MM.1S (cell line): ENCODE data around the gene EHBP1.

Experiments
- DNase-seq: peaks from one replicate; pipeline ENCODE4 v3.0.0-alpha.2; 2015
- H2AFZ ChIP-seq: fragments of 300-600 bp; sonication (generic); 2 replicates; pipeline ENCODE4 v1.6.0; 2016; ENCODE audit warnings: antibody characterized with exemption, low read length
- H3F3A ChIP-seq: fragments of 300-600 bp; sonication (generic); 2 replicates; pipeline ENCODE4 v1.6.1; 2016; ENCODE audit warnings: mild to moderate bottlenecking, antibody characterized with exemption, low read length, moderate library complexity, mixed read lengths; ENCODE audit not compliant: insufficient read depth
- H3K27ac ChIP-seq: fragments of 300-600 bp; sonication (generic); 2 replicates; pipeline ENCODE4 v1.5.1; 2016; ENCODE audit warnings: mild to moderate bottlenecking, low read length
- H3K27me3 ChIP-seq: fragments of 300-600 bp; sonication (generic); replicated peaks from 2 replicates; pipeline ENCODE4 v1.6.0; 2016; ENCODE audit warnings: low read length; ENCODE audit not compliant: insufficient read depth
- H3K36me3 ChIP-seq: fragments of 300-600 bp; sonication (generic); replicated peaks from 2 replicates; pipeline ENCODE4 v1.6.1; 2016; ENCODE audit warnings: mild to moderate bottlenecking, low read length, mixed read lengths; ENCODE audit not compliant: insufficient read depth
- H3K4me1 ChIP-seq: fragments of 300-600 bp; sonication (generic); 2 replicates; pipeline ENCODE4 v1.6.1; 2016; ENCODE audit warnings: low read length, mixed read lengths
- H3K4me2 ChIP-seq: fragments of 300-600 bp; sonication (generic); 2 replicates; pipeline ENCODE4 v1.6.0; 2016; ENCODE audit warnings: low read depth, low read length
- H3K4me3 ChIP-seq: fragments of 300-600 bp; sonication (generic); 2 replicates; pipeline ENCODE4 v1.5.1; 2016; ENCODE audit warnings: low read length, mixed read lengths
- H3K79me2 ChIP-seq: fragments of 300-600 bp; sonication (generic); 2 replicates; pipeline ENCODE4 v1.6.1; 2016; ENCODE audit warnings: mixed run types, low read length, mixed read lengths
- H3K9ac ChIP-seq: fragments of 300-600 bp; sonication (generic); 2 replicates; pipeline ENCODE4 v1.6.1; 2016; ENCODE audit warnings: low read length, mixed read lengths
- H3K9me2 ChIP-seq: fragments of 300-600 bp; sonication (generic); replicated peaks from 2 replicates; pipeline ENCODE4 v1.6.1; 2016; ENCODE audit warnings: mild to moderate bottlenecking, low read length, mixed read lengths; ENCODE audit not compliant: insufficient read depth
- H3K9me3 ChIP-seq: fragments of 300-600 bp; sonication (generic); replicated peaks from 2 replicates; pipeline ENCODE4 v1.6.1; 2016; ENCODE audit warnings: mild to moderate bottlenecking, low read length, mixed read lengths; ENCODE audit not compliant: insufficient read depth
- H4K20me1 ChIP-seq: fragments of 300-600 bp; sonication (generic); 2 replicates; pipeline ENCODE4 v1.6.1; 2016; ENCODE audit warnings: mild to moderate bottlenecking, low read length, moderate library complexity, mixed read lengths; ENCODE audit not compliant: insufficient read depth
- EZH2 ChIP-seq: fragments of 300-600 bp; sonication (generic); optimal IDR thresholded peaks from 2 replicates; pipeline ENCODE3; 2017; ENCODE audit warnings: low read depth, mild to moderate bottlenecking, antibody characterized with exemption, low read length, mixed read lengths
- EZH2phosphoT487 ChIP-seq: fragments of 300-600 bp; sonication (generic); IDR thresholded peaks from 2 replicates; pipeline ENCODE4 v1.6.1; 2018; ENCODE audit warnings: antibody characterized with exemption, low read length
- TF ChIP-seq, protein P1 (sequence below): fragments of 300-600 bp; sonication (generic); IDR thresholded peaks from 2 replicates; pipeline ENCODE4 v1.5.1; 2016; ENCODE audit warnings: antibody characterized with exemption, low read length, mixed read lengths

The EHBP1 gene

GRCh38 chr2:62894966-62895631, 189.6 kb downstream of the EHBP1 start:
- Histone ChIP-seq H3K9ac (no peak overlapping the region), H3K4me3 (no peak overlapping the region), H3K27me3 (no peaks in the 10 kb centered on the region), H3K36me3 (no peaks in the 10 kb centered on the region), H2AFZ (no peak overlapping the region), H3K4me2 (no peak overlapping the region), H3K79me2 (no peaks in the 10 kb centered on the region), H3K9me3 (no peaks in the 10 kb centered on the region), H3K9me2 (no peaks in the 10 kb centered on the region), H3K4me1 (no peaks in the 10 kb centered on the region), H4K20me1 (no peaks in the 10 kb centered on the region), H3K27ac (no peak overlapping the region), H3F3A (no peaks in the 10 kb centered on the region)
- DNase-seq: no peak
- TF ChIP-seq, protein P1, sequence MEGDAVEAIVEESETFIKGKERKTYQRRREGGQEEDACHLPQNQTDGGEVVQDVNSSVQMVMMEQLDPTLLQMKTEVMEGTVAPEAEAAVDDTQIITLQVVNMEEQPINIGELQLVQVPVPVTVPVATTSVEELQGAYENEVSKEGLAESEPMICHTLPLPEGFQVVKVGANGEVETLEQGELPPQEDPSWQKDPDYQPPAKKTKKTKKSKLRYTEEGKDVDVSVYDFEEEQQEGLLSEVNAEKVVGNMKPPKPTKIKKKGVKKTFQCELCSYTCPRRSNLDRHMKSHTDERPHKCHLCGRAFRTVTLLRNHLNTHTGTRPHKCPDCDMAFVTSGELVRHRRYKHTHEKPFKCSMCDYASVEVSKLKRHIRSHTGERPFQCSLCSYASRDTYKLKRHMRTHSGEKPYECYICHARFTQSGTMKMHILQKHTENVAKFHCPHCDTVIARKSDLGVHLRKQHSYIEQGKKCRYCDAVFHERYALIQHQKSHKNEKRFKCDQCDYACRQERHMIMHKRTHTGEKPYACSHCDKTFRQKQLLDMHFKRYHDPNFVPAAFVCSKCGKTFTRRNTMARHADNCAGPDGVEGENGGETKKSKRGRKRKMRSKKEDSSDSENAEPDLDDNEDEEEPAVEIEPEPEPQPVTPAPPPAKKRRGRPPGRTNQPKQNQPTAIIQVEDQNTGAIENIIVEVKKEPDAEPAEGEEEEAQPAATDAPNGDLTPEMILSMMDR: no peak
- TF ChIP-seq EZH2 (no peak), EZH2phosphoT487 (no peak)

- Histone ChIP-seq H2AFZ (no peak overlapping the region), H3K4me1 (no peaks in the 10 kb centered on the region), H3K27ac (no peak overlapping the region), H3K36me3 (no peaks in the 10 kb centered on the region), H3K27me3 (no peaks in the 10 kb centered on the region), H3K79me2 (no peaks in the 10 kb centered on the region), H3K9me3 (no peaks in the 10 kb centered on the region), H3K9me2 (no peaks in the 10 kb centered on the region), H3F3A (no peaks in the 10 kb centered on the region), H4K20me1 (no peaks in the 10 kb centered on the region), H3K4me2 (no peak overlapping the region), H3K4me3 (no peak overlapping the region), H3K9ac (no peak overlapping the region)
- DNase-seq: no peak
- TF ChIP-seq, protein P1: no peak
- no peak for TF ChIP-seq EZH2phosphoT487
- TF ChIP-seq EZH2: no peak
Measured at GRCh38 chr2:62895632-62896009, 190.1 kb downstream of the EHBP1 start.

DNA sequence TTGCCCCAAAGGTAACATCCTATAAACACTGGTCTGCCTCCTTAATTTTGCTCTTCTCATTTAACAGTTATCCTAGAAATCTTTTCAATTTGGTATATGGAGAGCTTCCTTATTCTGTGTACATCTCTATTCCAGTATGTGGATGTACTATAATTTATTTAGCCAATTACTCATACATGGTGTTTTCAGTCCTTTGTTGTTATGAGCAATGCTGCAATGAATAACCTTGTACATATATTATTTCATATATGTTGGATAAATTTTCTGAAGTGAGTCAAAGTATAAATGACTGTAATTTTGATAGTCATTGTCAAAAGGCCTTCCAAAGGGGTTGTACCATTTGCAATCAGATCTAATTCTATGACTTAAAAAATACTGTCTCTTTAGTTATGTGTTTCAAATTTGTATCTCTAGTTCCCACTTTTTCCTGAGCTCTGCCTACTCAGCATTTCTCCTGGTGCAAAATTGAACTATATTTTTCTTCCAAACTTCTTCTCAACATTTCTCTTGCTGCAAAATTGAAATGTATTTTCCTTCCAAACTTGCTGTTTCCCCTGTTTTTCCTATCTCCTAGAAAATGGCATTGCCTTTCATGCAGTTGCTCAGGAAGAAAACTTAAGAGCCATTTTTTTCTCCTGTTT, 191.8 kb downstream of the EHBP1 start:
- no peak for DNase-seq
- Histone ChIP-seq H2AFZ (no peak overlapping the region), H3F3A (no peaks in the 10 kb centered on the region), H3K9ac (no peak overlapping the region), H3K27ac (no peak overlapping the region), H3K9me3 (no peaks in the 10 kb centered on the region), H3K36me3 (no peaks in the 10 kb centered on the region), H3K4me1 (no peaks in the 10 kb centered on the region), H3K4me2 (no peak overlapping the region), H4K20me1 (no peaks in the 10 kb centered on the region), H3K9me2 (no peaks in the 10 kb centered on the region), H3K4me3 (no peak overlapping the region), H3K27me3 (no peaks in the 10 kb centered on the region), H3K79me2 (no peaks in the 10 kb centered on the region)
- TF ChIP-seq, protein P1: no peak
- TF ChIP-seq EZH2 (no peak), EZH2phosphoT487 (no peak)
